Right lobe of liver (tissue), 4 donors: Measurements from ENCODE around the gene TOR1AIP2.
"Not testable (repeated sequence)": the region's sequence is repeated elsewhere in the genome, so short reads cannot be mapped to it uniquely, and the experiment has no call there.

Source experiments
- POLR2A ChIP-seq: fragments of 450-650 bp; IDR thresholded peaks from one replicate; pipeline ENCODE4 v1.6.1; 2017; ENCODE audit warnings: antibody characterized with exemption, mild to moderate bottlenecking
- TF ChIP-seq, protein P1 (sequence below), 4 donors: fragments of 200-600 bp in 3 of 4; fragments of 450-650 bp in 1 of 4; IDR thresholded peaks; one replicate each; pipeline versions ENCODE4 v1.5.1 to v1.8.0; 2016 to 2022; ENCODE audit warnings: antibody characterized with exemption in 4 of 4, mild to moderate bottlenecking in 2 of 4
- donor health status: DM: no; HTN: no; CAD: no.
- donor health status: DM: no; HTN: no; CAD: no.
- donor health status: DM: no; HTN: yes; CAD: no.

DNA sequence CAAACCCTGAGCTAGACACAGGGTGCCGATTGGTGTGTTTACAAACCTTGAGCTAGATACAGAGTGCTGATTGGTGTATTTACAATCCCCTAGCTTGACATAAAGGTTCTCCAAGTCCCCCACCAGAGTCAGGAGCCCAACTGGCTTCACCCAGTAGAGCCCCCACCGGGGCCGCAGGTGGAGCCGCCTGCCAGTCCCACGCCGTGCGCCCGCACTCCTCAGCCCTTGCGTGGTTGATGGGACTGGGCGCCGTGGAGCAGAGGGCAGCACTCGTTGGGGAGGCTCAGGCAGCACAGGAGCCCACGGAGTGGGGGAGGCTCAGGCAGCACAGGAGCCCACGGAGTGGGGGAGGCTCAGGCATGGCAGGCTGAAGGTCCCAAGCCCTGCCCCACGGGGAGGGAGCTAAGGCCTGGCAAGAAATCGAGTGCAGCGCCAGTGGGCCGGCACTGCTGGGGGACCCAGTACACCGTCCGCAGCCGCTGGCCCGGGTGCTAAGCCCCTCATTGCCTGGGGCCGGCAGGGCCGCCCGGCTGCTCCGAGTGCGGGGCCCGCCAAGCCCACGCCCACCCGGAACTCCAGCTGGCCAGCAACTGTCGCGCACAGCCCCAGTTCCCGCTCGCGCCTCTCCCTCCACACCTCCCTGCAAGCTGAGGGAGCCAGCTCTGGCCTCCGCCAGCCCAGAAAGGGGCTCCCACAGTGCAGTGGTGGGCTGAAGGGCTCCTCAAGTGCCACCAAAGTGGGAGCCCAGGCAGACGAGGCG is 40.7 kb downstream of the TOR1AIP2 start:
- TF ChIP-seq, protein P1, sequence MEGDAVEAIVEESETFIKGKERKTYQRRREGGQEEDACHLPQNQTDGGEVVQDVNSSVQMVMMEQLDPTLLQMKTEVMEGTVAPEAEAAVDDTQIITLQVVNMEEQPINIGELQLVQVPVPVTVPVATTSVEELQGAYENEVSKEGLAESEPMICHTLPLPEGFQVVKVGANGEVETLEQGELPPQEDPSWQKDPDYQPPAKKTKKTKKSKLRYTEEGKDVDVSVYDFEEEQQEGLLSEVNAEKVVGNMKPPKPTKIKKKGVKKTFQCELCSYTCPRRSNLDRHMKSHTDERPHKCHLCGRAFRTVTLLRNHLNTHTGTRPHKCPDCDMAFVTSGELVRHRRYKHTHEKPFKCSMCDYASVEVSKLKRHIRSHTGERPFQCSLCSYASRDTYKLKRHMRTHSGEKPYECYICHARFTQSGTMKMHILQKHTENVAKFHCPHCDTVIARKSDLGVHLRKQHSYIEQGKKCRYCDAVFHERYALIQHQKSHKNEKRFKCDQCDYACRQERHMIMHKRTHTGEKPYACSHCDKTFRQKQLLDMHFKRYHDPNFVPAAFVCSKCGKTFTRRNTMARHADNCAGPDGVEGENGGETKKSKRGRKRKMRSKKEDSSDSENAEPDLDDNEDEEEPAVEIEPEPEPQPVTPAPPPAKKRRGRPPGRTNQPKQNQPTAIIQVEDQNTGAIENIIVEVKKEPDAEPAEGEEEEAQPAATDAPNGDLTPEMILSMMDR (IDR thresholded peaks at IDR 0.05): not testable (repeated sequence)
- TF ChIP-seq POLR2A: not testable (repeated sequence)
